Measurements from ENCODE around the gene TBX20. TPM values are rescaled to one million over a fixed set of nuclear protein-coding genes. Genes with fewer than 3 reads are reported as not detected.

The TBX20 gene
- total RNA-seq (2016; rRNA removed; fragmentation: Illumina TruSeq; extraction: Trizol) (not detected in 2 replicates), polyA plus RNA-seq (2011; rRNA removed) (not detected in 2 replicates), polyA minus RNA-seq (2011; rRNA and poly(A)+ RNA removed; ENCODE audit: low replicate concordance) (48.1 TPM in 1 of 2 replicates, not detected in the other), Bru-seq, nascent RNA (not detected), BruChase-seq, experiment 1, labeled RNA remaining after a 6-hour chase (not detected), BruChase-seq, experiment 2, labeled RNA remaining after a 2-hour chase (not detected)
- not detected in 2 replicates for total RNA-seq (2016; cell fraction: cytosol; rRNA removed; fragmentation: Illumina TruSeq; extraction: Trizol; ENCODE audit: low read depth)
- not detected in 2 replicates for total RNA-seq (2016; cell fraction: insoluble cytoplasmic fraction; rRNA removed; fragmentation: Illumina TruSeq; extraction: Trizol)
- not detected in 2 replicates for total RNA-seq (2016; cell fraction: membrane; rRNA removed; fragmentation: Illumina TruSeq; extraction: Trizol)
- total RNA-seq (2016; cell fraction: nucleus; rRNA removed; fragmentation: Illumina TruSeq; extraction: Trizol), result not detected in 2 replicates
- polyA plus RNA-seq (2011; cell fraction: cytosol; rRNA removed), result not detected in 2 replicates
- polyA plus RNA-seq (2011; cell fraction: nucleus; rRNA removed), result not detected in 2 replicates
- polyA plus RNA-seq (2012), result not detected in 2 replicates
- polyA plus RNA-seq (2016; cell fraction: cytosol; fragmentation: Illumina TruSeq; extraction: Trizol; ENCODE audit: low read depth), result not detected in 2 replicates
- polyA plus RNA-seq (2016; cell fraction: insoluble cytoplasmic fraction; fragmentation: Illumina TruSeq; extraction: Trizol; ENCODE audit: low read depth), result not detected in 2 replicates
- not detected in 2 replicates for polyA plus RNA-seq (2016; cell fraction: membrane; fragmentation: Illumina TruSeq; extraction: Trizol; ENCODE audit: low read depth)
- polyA plus RNA-seq (2016; cell fraction: nucleus; fragmentation: Illumina TruSeq; extraction: Trizol; ENCODE audit: insufficient read depth, low read depth), result not detected in 2 replicates
- not detected in 2 replicates for polyA minus RNA-seq (2011; cell fraction: cytosol; rRNA and poly(A)+ RNA removed)
- 0.26 TPM in 1 of 2 replicates, not detected in the other for polyA minus RNA-seq (2011; cell fraction: nucleus; rRNA and poly(A)+ RNA removed)
- long read RNA-seq, experiment 1, result 0 reads
- long read RNA-seq, experiment 2, result 0 reads

DNA sequence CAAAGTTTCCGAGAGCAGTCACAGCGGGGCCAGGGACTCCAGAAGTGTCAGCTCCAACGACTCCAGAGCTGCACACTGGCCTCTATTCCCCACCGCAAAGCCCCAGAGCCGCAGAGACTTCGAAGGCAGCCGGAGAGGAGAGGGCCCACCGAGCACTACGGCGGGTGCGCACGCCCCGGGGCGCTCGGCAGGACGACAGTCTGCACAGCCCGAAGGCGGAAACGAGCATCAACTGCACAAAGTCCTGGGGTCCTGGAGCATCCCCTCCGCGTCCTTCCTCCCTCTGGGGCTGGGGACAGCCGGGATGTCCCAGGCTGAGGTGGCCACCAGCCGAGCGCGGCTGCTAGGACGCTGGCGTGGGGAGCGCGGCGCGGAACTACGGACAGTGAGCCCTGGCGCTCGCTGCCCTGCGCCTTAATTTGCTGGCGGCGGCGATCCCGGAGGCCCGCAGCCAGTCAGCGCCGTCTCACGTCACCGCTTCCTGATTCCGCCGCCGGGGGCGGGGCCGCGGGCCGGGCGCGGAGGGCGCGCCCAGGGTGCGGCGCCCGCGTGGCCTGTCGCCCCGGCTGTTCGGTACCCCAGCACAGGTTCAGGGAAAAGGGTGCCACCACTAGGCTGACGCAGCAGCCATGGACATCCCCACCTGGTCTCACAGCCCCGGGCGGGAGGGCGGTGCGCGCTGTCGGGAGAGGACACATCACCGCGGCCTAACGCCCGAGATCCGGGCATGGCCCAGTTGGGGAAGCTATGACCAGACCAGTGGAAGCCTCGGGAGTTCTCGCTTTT lies at the start of gene TBX20:
Gene TBX20, minus strand, starts transcription at position 391 of the 786 bp plus-strand sequence. CDS start 480 bp downstream, outside the sequence.
- no peaks in the 10 kb centered on the region for H3K4me1 ChIP-seq (ENCODE audit: insufficient read depth, low read length)
- H3K36me3 ChIP-seq (replicated peaks in 1 of 2; ENCODE audit: control insufficient read depth in 1 of 2, insufficient read depth in 2 of 2, low read length in 2 of 2), result no peaks in the 10 kb centered on the region
- ChIA-PET POLR2A (no interaction called here), CTCF (ENCODE audit: low intra/inter-chr PET ratio, low total read pairs) (no interaction called here)
- ATAC-seq (no peak), FAIRE-seq (no peak), DNase-seq (ENCODE audit: low spot score) (no peak)
- no peak within 1 kb of the TSS for H3K9ac ChIP-seq (ENCODE audit: insufficient read depth, low read depth, low read length)
- no peaks in the 10 kb centered on the region for H4K20me1 ChIP-seq (ENCODE audit: insufficient read depth, low read length)
- no peaks in the 10 kb centered on the region for H3K9me3 ChIP-seq (ENCODE audit: low read length)
- no peak within 1 kb of the TSS for H3K4me2 ChIP-seq (ENCODE audit: low read depth, low read length)
- H2AFZ ChIP-seq (ENCODE audit: low read length), result no peak within 1 kb of the TSS
- H3K27me3 ChIP-seq (ENCODE audit: control insufficient read depth in 1 of 2, insufficient read depth in 2 of 2, low read length in 2 of 2), result peaks cover 2 to 67% of the 10 kb centered on the region in 2 experiments; a peak in 4 of 5 replicates
- no peak within 1 kb of the TSS for H3K4me3 ChIP-seq (replicated peaks in 1 of 3; ENCODE audit: insufficient read depth in 1 of 3, low read depth in 2 of 3, low read length in 3 of 3)
- in situ Hi-C loops (cut with HindIII; ENCODE audit: extremely low pct_ligation_motif_present, low pct_unique_long_range_greater_than_20kb) (no loop called here), intact Hi-C loops (cut with micrococcal nuclease; ENCODE audit: unreplicated experiment) (no loop called here)
- no TSS peak for BruUV-seq (replicated peaks)
- H3K79me2 ChIP-seq (ENCODE audit: insufficient read depth, low read length), result no peaks in the 10 kb centered on the region
- H3K27ac ChIP-seq (ENCODE audit: extremely low read length, insufficient read depth, low read length), result no peak within 1 kb of the TSS
- TF ChIP-seq, protein P1, sequence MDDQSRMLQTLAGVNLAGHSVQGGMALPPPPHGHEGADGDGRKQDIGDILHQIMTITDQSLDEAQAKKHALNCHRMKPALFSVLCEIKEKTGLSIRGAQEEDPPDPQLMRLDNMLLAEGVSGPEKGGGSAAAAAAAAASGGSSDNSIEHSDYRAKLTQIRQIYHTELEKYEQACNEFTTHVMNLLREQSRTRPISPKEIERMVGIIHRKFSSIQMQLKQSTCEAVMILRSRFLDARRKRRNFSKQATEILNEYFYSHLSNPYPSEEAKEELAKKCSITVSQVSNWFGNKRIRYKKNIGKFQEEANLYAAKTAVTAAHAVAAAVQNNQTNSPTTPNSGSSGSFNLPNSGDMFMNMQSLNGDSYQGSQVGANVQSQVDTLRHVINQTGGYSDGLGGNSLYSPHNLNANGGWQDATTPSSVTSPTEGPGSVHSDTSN (CRISPR knock-in tag; IDR thresholded peaks at IDR 0.05; ENCODE audit: borderline replicate concordance), result no peak
- TF ChIP-seq PITX1 (CRISPR knock-in tag; IDR thresholded peaks at IDR 0.05), result no peak
- TF ChIP-seq HOXA5 (CRISPR knock-in tag; IDR thresholded peaks at IDR 0.05), result no peak
- TF ChIP-seq ELF3 (CRISPR knock-in tag; IDR thresholded peaks at IDR 0.05), result no peak
- TF ChIP-seq ZNF589 (CRISPR knock-in tag; conservative IDR thresholded peaks at IDR 0.05), result no peak
- no peak for TF ChIP-seq FIP1L1 (IDR thresholded peaks at IDR 0.05; ENCODE audit: borderline replicate concordance, insufficient read depth, low read depth, low read length)
- TF ChIP-seq ZNF34 (CRISPR knock-in tag; IDR thresholded peaks at IDR 0.05; ENCODE audit: borderline replicate concordance), result no peak
- TF ChIP-seq MLX (CRISPR knock-in tag; IDR thresholded peaks at IDR 0.05), result no peak
- no peak for TF ChIP-seq HMG20A (CRISPR knock-in tag; IDR thresholded peaks at IDR 0.05; ENCODE audit: borderline replicate concordance)
- TF ChIP-seq ZNF790 (CRISPR knock-in tag; IDR thresholded peaks at IDR 0.05; ENCODE audit: borderline replicate concordance), result no peak
- no peak for TF ChIP-seq ZNF564 (CRISPR knock-in tag; IDR thresholded peaks at IDR 0.05)
- no peak for TF ChIP-seq KDM5A (IDR thresholded peaks at IDR 0.05; ENCODE audit: borderline replicate concordance, low read length)
- no peak for TF ChIP-seq TCF7L2 (IDR thresholded peaks at IDR 0.05; ENCODE audit: low read depth, low read length)
- WGBS (ENCODE audit: low lambda C conversion rate), result 58% methylated on average over 21 of the region's 76 CpGs
